A549 (cell line): Measurements from ENCODE around the gene SPTLC2.

Experiments used
- BHLHE40 ChIP-seq: IDR thresholded peaks from 2 replicates; pipeline ENCODE4 v1.6.1; 2012; ENCODE audit warnings: low read depth, low read length, inconsistent platforms
- CEBPB ChIP-seq, 2 experiments: fragments of >200 bp in 1 of 2; sonication (Bioruptor Twin) in 1 of 2; formaldehyde crosslinking in 1 of 2; IDR thresholded peaks; 2 replicates each; pipeline ENCODE4 v1.6.1; 2012 to 2016
- EP300 ChIP-seq, 2 experiments: fragments of >200 bp; sonication (Bioruptor Twin); formaldehyde crosslinking; IDR thresholded peaks; 2 replicates in 1 of 2; 3 replicates in 1 of 2; pipeline ENCODE4 v1.6.1; 2016 to 2017
- ESRRA ChIP-seq: fragments of 150-350 bp; IDR thresholded peaks from 2 replicates; pipeline ENCODE4 v1.6.1; 2014; ENCODE audit warnings: mild to moderate bottlenecking, low read length, borderline replicate concordance
- HDAC2 ChIP-seq: fragments of 200-600 bp; sonication (generic); IDR thresholded peaks from 2 replicates; pipeline ENCODE4 v1.6.1; 2016
- HOXA7 ChIP-seq: fragments of 250-450 bp; sonication (Bioruptor Pico); IDR thresholded peaks from 2 replicates; pipeline ENCODE4 v1.5.0; 2020; ENCODE audit warnings: mild to moderate bottlenecking, moderate library complexity
- JUN ChIP-seq, 2 experiments: fragments of >200 bp; sonication (Bioruptor Twin); formaldehyde crosslinking; IDR thresholded peaks; 2 replicates in 1 of 2; 3 replicates in 1 of 2; pipeline ENCODE4 v1.6.1; 2016 to 2017
- KDM5A ChIP-seq: fragments of 200-600 bp; sonication (generic); IDR thresholded peaks from 2 replicates; pipeline ENCODE4 v1.6.1; 2016; ENCODE audit warnings: antibody characterized with exemption, mild to moderate bottlenecking
- MYC ChIP-seq: IDR thresholded peaks from 2 replicates; pipeline ENCODE4 v1.6.1; 2012; ENCODE audit warnings: mild to moderate bottlenecking, inconsistent platforms, low read length, improper control_type of control experiment, borderline replicate concordance
- NPAS2 ChIP-seq: fragments of 250-450 bp; sonication (Bioruptor Pico); IDR thresholded peaks from 2 replicates; pipeline ENCODE4 v1.8.0; 2022; ENCODE audit warnings: mild to moderate bottlenecking, moderate library complexity, borderline replicate concordance
- POLR2A ChIP-seq: IDR thresholded peaks from 2 replicates; pipeline ENCODE4 v1.6.1; 2012; ENCODE audit warnings: mild to moderate bottlenecking, low read length
- ZSCAN20 ChIP-seq: fragments of 250-450 bp; sonication (Bioruptor Pico); IDR thresholded peaks from 2 replicates; pipeline ENCODE4 v1.8.0; 2022; ENCODE audit warnings: mild to moderate bottlenecking, moderate library complexity
- TF ChIP-seq, protein P1 (sequence below): fragments of >200 bp; sonication (Bioruptor Twin); formaldehyde crosslinking; IDR thresholded peaks from 3 replicates; pipeline ENCODE4 v1.5.1; 2016
- TF ChIP-seq, protein P2 (sequence below): fragments of 250-450 bp; sonication (Bioruptor Pico); IDR thresholded peaks from 2 replicates; pipeline ENCODE4 v1.5.0; 2021; ENCODE audit warnings: mild to moderate bottlenecking, moderate library complexity, borderline replicate concordance

DNA sequence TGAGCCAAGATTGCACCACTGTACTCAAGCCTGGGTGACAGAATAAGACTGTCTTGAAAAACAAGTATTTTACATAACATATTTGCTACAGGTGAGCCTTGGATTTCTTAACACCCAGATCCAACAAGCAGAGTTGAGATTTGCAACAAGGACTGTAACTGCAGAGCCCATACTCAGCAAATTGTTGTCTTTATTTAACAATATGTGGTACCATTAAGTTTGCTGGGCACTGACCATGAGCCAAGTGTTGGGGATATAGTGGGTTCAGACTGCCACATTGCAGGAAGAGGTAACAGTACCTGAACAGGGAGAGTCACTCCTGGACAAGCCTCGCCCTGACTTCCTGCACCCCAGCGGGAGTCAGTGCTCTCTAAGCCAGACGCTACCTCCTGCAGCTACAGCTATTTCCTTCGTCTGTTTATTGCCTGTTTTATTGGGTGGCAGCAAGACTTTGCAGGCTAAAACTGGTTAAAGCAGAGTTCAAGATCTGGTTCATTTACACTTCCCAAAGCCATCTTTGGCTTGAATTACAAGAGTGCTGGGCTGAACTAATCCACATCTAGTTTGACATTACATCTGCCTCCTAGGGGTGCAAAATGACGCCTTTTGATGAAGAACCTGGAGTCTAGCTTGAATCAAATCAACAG lies 146.1 kb downstream of the SPTLC2 start:
- TF ChIP-seq, protein P1, sequence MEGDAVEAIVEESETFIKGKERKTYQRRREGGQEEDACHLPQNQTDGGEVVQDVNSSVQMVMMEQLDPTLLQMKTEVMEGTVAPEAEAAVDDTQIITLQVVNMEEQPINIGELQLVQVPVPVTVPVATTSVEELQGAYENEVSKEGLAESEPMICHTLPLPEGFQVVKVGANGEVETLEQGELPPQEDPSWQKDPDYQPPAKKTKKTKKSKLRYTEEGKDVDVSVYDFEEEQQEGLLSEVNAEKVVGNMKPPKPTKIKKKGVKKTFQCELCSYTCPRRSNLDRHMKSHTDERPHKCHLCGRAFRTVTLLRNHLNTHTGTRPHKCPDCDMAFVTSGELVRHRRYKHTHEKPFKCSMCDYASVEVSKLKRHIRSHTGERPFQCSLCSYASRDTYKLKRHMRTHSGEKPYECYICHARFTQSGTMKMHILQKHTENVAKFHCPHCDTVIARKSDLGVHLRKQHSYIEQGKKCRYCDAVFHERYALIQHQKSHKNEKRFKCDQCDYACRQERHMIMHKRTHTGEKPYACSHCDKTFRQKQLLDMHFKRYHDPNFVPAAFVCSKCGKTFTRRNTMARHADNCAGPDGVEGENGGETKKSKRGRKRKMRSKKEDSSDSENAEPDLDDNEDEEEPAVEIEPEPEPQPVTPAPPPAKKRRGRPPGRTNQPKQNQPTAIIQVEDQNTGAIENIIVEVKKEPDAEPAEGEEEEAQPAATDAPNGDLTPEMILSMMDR: no peak
- no peak for TF ChIP-seq POLR2A
- no peak for TF ChIP-seq BHLHE40
- no peak for TF ChIP-seq JUN (IDR thresholded peaks at IDR 0.05)
- TF ChIP-seq CEBPB (IDR thresholded peaks at IDR 0.05): no peak
- TF ChIP-seq KDM5A: no peak
- no peak for TF ChIP-seq EP300 (IDR thresholded peaks at IDR 0.05)
- no peak for TF ChIP-seq MYC
- TF ChIP-seq, protein P2, sequence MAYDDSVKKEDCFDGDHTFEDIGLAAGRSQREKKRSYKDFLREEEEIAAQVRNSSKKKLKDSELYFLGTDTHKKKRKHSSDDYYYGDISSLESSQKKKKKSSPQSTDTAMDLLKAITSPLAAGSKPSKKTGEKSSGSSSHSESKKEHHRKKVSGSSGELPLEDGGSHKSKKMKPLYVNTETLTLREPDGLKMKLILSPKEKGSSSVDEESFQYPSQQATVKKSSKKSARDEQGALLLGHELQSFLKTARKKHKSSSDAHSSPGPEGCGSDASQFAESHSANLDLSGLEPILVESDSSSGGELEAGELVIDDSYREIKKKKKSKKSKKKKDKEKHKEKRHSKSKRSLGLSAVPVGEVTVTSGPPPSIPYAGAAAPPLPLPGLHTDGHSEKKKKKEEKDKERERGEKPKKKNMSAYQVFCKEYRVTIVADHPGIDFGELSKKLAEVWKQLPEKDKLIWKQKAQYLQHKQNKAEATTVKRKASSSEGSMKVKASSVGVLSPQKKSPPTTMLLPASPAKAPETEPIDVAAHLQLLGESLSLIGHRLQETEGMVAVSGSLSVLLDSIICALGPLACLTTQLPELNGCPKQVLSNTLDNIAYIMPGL: no peak
- no peak for TF ChIP-seq HOXA7 (CRISPR knock-in tag)
- no peak for TF ChIP-seq ZSCAN20 (CRISPR knock-in tag)
- no peak for TF ChIP-seq NPAS2 (CRISPR knock-in tag)
- no peak for TF ChIP-seq HDAC2
- no peak for TF ChIP-seq ESRRA
